C4-2B (cell line): Measurements from ENCODE around the gene BHLHA15.

ENCODE experiments used
- H3K27ac ChIP-seq: fragments of 450-650 bp; 2 replicates; pipeline ENCODE4 v1.5.1; 2017
- ZFX ChIP-seq: fragments of 450-650 bp; IDR thresholded peaks from 2 replicates; pipeline ENCODE4 v1.6.1; 2017
- TF ChIP-seq, protein P1 (sequence below): fragments of 450-650 bp; conservative IDR thresholded peaks from 2 replicates; pipeline ENCODE4 v1.5.1; 2017; ENCODE audit warnings: mild to moderate bottlenecking

Gene BHLHA15

DNA sequence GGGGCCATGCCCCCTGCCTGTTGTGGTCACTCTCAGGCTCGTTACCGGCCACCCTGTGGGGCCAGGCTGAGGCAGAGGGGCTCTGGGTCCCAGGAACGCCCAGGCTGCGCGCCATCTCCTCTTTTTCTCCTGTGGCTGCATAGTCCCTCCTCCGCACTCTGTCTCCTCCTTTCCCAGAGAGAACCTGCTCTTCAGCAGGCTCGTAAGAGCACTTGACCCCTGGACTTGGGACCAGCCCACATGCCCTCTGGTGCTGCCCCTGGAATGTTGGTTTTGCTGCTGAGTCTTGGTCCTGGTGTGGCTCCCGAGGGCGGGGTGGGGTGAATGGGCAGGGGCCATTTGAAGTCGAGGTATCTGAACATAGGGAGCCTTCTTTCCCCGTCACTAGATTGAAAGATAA, 6.6 kb upstream of the BHLHA15 start:
- H3K27ac ChIP-seq, result no peak overlapping the region
- TF ChIP-seq, protein P1, sequence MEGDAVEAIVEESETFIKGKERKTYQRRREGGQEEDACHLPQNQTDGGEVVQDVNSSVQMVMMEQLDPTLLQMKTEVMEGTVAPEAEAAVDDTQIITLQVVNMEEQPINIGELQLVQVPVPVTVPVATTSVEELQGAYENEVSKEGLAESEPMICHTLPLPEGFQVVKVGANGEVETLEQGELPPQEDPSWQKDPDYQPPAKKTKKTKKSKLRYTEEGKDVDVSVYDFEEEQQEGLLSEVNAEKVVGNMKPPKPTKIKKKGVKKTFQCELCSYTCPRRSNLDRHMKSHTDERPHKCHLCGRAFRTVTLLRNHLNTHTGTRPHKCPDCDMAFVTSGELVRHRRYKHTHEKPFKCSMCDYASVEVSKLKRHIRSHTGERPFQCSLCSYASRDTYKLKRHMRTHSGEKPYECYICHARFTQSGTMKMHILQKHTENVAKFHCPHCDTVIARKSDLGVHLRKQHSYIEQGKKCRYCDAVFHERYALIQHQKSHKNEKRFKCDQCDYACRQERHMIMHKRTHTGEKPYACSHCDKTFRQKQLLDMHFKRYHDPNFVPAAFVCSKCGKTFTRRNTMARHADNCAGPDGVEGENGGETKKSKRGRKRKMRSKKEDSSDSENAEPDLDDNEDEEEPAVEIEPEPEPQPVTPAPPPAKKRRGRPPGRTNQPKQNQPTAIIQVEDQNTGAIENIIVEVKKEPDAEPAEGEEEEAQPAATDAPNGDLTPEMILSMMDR, result no peak
- no peak for TF ChIP-seq ZFX

DNA sequence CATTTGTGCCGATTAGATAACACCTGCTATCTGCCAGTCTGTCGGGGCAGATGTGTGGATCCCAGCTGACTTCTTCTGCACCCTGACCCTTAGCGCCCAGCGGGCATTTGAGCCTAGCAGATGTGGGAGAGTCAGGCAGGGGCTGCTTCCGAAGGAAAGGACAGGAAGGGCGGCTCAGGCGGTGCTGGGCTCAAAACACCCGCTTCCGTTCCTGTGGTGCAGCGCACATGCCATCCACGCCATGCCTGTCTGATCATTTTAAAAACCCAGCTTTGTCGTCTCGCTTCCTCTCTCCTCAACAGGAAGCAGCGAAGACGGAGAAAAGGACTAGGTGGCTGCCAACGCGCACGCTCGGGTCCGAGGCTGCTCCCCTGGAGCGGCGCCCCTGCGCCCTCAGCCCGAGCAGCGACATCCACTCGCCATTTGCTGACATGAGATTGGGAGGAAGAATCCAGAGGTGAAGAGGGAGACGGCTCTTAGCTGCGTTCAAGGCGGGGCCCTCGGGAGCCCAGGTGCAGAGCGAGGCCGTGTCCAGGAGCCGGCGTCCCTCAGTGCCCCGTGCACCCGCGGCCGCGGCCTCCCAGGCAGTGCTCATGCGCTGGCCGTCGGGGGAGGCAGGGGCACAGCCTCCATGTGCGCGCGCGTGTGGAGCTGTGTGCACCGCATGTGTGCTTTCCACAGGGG, 5.9 kb upstream of the BHLHA15 start:
- no peak for TF ChIP-seq ZFX
- TF ChIP-seq, protein P1, result no peak
- no peak overlapping the region for H3K27ac ChIP-seq

DNA sequence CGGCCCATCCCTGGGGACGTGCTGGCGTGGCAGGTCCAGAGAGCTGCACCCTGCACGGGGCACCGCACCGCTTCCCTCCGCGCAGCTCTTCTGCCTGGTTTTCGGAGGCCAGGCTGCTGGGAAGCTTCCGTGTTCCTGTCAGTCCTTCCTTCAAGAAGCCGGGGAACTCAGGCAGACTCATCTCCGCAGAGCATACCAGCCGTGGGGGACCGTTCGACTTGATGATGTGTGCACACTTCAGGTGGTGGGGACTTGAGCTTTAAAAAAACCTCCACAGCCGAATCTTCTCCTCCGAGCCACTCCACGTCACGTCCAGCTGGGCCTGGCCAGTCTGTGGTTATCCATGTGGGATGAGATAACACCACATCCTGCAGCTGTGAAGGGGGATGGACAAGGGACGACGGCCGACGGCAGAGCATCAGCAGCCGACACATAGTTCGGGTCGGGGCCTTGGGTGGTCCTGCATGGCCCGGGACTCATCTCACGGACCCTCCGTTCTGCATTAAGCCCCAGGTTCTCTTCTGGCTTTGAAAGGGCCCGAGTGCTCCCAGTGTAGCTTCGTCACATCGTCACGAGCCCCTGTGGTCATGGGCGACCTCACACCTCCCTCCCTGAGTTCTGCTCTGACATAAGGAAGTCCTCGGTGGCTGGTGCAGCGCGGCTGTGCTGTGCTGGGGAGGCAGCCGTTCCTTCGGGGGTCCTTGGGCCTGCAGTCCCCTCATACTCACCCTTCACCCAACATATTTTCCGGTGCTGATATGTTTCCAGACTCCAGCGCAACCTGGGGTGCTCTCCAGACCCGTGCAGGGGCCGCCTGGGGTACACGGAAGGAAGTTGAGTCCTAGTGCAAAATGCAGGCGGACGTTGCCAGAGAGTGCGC, 4.5 kb upstream of the BHLHA15 start:
- no peak overlapping the region for H3K27ac ChIP-seq
- TF ChIP-seq, protein P1, result no peak
- no peak for TF ChIP-seq ZFX

DNA sequence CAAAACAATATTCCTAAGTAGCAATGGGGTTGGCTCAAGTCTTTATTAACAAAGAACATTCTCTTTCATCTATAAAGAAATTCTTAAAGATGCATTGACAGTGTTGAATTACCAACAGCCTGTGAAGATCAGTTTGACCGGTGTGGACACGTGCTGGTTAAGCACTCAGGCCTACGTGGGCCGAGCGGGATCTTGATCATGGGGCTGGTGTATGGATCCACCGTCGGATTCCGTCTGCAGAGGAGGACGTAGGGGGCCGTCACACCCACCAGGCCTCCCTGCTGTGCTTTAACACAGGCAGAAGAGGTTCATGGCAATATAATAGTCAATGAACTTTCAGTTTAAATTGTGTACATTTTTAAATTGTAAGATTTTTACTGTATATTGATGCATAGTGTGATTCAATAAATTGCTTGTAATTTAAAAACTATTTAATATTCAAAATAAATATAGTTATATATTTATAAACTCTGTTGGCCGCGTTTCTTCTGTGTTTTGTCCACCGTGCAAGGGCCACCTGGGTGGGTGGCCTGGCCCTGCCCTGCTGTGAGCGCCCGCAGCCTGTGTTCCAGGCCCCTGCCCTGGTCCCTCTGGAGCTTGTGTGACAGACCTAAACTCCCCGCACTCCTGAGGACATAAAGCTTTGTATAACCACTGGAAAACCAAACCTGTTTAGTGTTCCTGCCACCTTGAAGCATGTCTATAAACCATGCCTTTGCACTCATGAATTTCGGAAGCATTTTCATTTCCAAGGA, 1.9 kb upstream of the BHLHA15 start:
- no peak overlapping the region for H3K27ac ChIP-seq
- no peak for TF ChIP-seq ZFX
- TF ChIP-seq, protein P1, result no peak

DNA sequence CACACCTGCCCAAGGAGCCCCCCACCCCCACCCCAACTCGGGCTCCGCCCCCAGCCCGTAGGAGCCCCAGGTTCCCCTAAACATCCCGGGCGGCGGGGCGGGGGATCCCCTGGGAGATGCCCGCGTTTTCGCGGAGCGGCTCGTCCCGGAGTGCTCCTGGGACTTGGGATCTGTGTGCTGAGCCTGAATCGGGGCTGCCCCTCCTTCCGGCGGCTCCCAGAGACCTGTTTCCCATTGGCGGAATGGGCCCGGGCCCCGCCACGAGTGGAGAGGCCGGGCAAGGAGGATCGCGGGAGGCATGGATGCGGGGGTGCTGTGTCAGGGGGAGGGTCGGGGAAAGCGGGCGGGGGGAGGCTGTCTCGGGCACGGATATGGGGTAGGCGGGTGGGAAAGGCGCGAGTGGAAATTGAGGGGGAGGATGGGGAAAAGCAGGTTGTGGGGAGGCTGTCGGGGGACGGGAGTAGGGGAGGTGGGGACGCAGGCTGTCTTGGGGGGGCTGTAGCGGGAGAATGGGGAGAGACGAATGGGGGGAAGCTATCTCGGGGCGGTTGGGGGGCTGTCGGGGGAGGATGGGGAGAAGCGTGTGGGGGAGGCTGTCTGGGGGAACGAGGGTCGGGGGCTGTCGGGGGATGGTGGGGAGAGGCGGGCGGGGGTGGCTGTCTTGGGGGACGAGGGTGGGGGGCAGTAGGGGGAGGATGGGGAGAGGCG, 572 bp upstream of the BHLHA15 start:
- no peak overlapping the region for H3K27ac ChIP-seq
- TF ChIP-seq ZFX, result no peak
- TF ChIP-seq, protein P1, result no peak

DNA sequence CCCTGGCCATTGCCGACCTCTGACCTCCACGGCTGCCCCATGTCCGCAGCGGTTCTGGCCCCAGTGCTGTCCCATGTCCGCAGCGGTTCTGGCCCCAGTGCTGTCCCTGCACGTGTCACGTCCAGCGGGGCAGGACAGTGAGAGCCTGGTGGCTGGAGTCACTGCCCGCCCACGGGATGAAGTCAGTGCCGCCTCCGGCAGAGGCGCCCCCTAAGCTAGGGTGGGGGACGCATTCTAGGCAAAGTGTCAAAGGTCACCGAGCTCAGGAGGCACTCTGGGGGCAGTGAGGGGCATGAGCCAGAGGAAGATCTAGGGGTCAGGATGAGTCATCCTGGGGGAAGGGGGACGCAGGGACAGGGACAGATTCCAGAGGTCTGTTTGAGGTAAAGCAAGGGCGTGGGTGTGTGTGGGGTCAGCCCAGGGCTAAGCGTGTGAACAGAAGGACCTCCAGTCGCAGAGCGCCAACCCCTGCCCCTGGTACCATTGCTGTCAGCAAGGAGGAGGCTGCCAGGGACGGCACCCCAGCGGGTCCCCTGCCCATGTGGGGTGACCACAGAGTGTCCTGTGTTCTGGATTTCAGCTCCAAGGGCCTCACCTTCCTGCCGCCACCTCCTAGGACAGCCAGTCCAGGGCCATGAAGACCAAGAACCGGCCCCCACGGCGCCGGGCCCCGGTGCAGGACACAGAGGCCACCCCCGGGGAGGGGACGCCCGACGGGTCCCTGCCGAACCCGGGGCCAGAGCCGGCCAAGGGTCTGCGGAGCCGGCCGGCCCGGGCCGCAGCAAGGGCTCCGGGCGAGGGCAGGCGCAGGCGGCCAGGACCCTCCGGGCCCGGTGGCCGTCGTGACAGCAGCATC, 665 bp downstream of the BHLHA15 start:
- TF ChIP-seq, protein P1, result no peak
- no peak for TF ChIP-seq ZFX
- H3K27ac ChIP-seq, result peak overlapping the region; percentile 97
